PC-9 (cell line): Measurements from ENCODE around the gene TEX30. TPM values are rescaled to one million over a fixed set of nuclear protein-coding genes. Genes with fewer than 3 reads are reported as not detected.

Experiments used
- BruUV-seq: library from RNA; stranded (reverse); fragments of 400-500 nt; replicated peaks from 2 replicates; lab custom pipeline; 2021; lab: Mats Ljungman, UMichigan
- CTCF ChIA-PET: fragments of 300-600 bp; sonication (Branson Sonifier 250); formaldehyde crosslinking; loops from one replicate; lab custom pipeline; 2022; ENCODE audit warnings: antibody characterized with exemption; lab: Charles Lee
- POLR2A ChIA-PET: fragments of 300-600 bp; sonication (Branson Sonifier 250); formaldehyde crosslinking; loops from one replicate; lab custom pipeline; 2022; ENCODE audit warnings: antibody characterized with exemption; ENCODE audit not compliant: unreplicated experiment; lab: Charles Lee
- DNase-seq, 2 experiments: peaks; one replicate each; pipeline versions ENCODE4 v3.0.0 to v3.0.0-alpha.2; 2015 to 2022; ENCODE audit warnings: mixed read lengths in 1 of 2
- H2AFZ ChIP-seq: fragments of 200-600 bp; sonication (generic); 2 replicates; pipeline ENCODE4 v1.8.1; 2017; ENCODE audit warnings: antibody characterized with exemption
- H3F3A ChIP-seq: fragments of 200-600 bp; sonication (generic); 2 replicates; pipeline ENCODE4 v1.8.1; 2017; ENCODE audit warnings: antibody characterized with exemption, mild to moderate bottlenecking, low read depth; ENCODE audit not compliant: insufficient read depth
- H3K27ac ChIP-seq: fragments of 200-600 bp; sonication (generic); 2 replicates; pipeline ENCODE4 v1.6.1; 2016; ENCODE audit warnings: mixed run types
- H3K27me3 ChIP-seq: fragments of 200-600 bp; sonication (generic); 2 replicates; pipeline ENCODE4 v1.6.1; 2016; ENCODE audit warnings: low read depth, mixed run types; ENCODE audit not compliant: insufficient read depth
- H3K36me3 ChIP-seq: fragments of 200-600 bp; sonication (generic); 2 replicates; pipeline ENCODE4 v1.6.1; 2016; ENCODE audit warnings: low read depth, mixed run types
- H3K4me1 ChIP-seq: fragments of 200-600 bp; sonication (generic); replicated peaks from 2 replicates; pipeline ENCODE4 v1.6.1; 2016; ENCODE audit warnings: mixed run types; ENCODE audit not compliant: insufficient read depth
- H3K4me2 ChIP-seq: fragments of 200-600 bp; sonication (generic); 2 replicates; pipeline ENCODE4 v1.6.1; 2017; ENCODE audit warnings: mixed run types
- H3K4me3 ChIP-seq: fragments of 200-600 bp; sonication (generic); 2 replicates; pipeline ENCODE4 v1.6.1; 2016; ENCODE audit warnings: mixed run types
- H3K79me2 ChIP-seq: fragments of 200-600 bp; sonication (generic); 2 replicates; pipeline ENCODE4 v1.6.1; 2017; ENCODE audit warnings: low read depth, mixed run types
- H3K9me2 ChIP-seq: fragments of 200-600 bp; sonication (generic); 2 replicates; pipeline ENCODE4 v1.8.1; 2017; ENCODE audit warnings: mild to moderate bottlenecking; ENCODE audit not compliant: insufficient read depth
- H3K9me3 ChIP-seq: fragments of 200-600 bp; sonication (generic); 2 replicates; pipeline ENCODE4 v1.8.1; 2016; ENCODE audit warnings: low read depth; ENCODE audit not compliant: insufficient read depth
- H4K20me1 ChIP-seq: fragments of 200-600 bp; sonication (generic); 2 replicates; pipeline ENCODE4 v1.8.1; 2017; ENCODE audit not compliant: insufficient read depth
- EZH2 ChIP-seq: fragments of 200-600 bp; sonication (generic); IDR thresholded peaks from 2 replicates; pipeline ENCODE4 v1.8.0; 2017; ENCODE audit warnings: antibody characterized with exemption, low read depth
- intact Hi-C: fragments of 100-400 bp; cut with micrococcal nuclease; formaldehyde crosslinking; loops from one replicate; pipeline ENCODE4 v1.10.0; 2022; ENCODE audit not compliant: unreplicated experiment
- total RNA-seq: library from RNA; stranded (reverse); gene quantifications from 2 replicates; pipeline ENCODE4 v1.2.3, GENCODE V29; 2021
- TF ChIP-seq, protein P1 (sequence below): fragments of 200-600 bp; sonication (generic); conservative IDR thresholded peaks from 2 replicates; pipeline ENCODE4 v1.6.1; 2017; ENCODE audit warnings: mixed run types, antibody characterized with exemption, mild to moderate bottlenecking, moderate library complexity

The TEX30 gene
- total RNA-seq, 1 experiment from 2014 or later, result 13.1 TPM

DNA sequence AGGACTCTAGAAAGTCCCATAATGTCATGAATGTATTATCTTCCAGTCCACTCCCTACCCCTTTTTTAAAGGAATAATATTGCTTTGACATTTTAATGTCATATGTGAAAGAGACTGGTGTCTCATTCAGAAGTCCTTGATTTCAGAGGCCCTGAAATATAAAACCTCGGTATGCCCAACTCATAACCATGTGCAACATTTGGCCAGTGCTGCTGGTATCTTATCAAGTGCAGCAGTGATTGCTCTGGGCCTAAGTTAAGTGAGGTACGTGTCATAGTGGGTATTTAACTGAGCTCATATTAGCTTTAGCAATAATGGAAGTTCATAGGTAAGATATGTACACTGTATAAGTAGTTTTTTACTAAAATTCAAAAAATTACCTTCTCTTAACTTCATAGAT lies 14.7 kb downstream of the TEX30 start:
- Histone ChIP-seq H4K20me1 (no peaks in the 10 kb centered on the region), H3K4me1 (no peaks in the 10 kb centered on the region), H3K27ac (no peak overlapping the region), H3K36me3 (no peaks in the 10 kb centered on the region), H2AFZ (no peak overlapping the region), H3K79me2 (no peaks in the 10 kb centered on the region), H3F3A (no peaks in the 10 kb centered on the region), H3K9me3 (no peaks in the 10 kb centered on the region), H3K4me3 (no peak overlapping the region), H3K4me2 (no peak overlapping the region), H3K27me3 (no peaks in the 10 kb centered on the region), H3K9me2 (no peaks in the 10 kb centered on the region)
- CTCF ChIA-PET, result no interaction called here
- POLR2A ChIA-PET, result no interaction called here
- no peak for DNase-seq
- no peak for TF ChIP-seq EZH2
- TF ChIP-seq, protein P1, sequence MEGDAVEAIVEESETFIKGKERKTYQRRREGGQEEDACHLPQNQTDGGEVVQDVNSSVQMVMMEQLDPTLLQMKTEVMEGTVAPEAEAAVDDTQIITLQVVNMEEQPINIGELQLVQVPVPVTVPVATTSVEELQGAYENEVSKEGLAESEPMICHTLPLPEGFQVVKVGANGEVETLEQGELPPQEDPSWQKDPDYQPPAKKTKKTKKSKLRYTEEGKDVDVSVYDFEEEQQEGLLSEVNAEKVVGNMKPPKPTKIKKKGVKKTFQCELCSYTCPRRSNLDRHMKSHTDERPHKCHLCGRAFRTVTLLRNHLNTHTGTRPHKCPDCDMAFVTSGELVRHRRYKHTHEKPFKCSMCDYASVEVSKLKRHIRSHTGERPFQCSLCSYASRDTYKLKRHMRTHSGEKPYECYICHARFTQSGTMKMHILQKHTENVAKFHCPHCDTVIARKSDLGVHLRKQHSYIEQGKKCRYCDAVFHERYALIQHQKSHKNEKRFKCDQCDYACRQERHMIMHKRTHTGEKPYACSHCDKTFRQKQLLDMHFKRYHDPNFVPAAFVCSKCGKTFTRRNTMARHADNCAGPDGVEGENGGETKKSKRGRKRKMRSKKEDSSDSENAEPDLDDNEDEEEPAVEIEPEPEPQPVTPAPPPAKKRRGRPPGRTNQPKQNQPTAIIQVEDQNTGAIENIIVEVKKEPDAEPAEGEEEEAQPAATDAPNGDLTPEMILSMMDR, result no peak
- intact Hi-C loops, result no loop called here
- BruUV-seq, result no TSS peak

DNA sequence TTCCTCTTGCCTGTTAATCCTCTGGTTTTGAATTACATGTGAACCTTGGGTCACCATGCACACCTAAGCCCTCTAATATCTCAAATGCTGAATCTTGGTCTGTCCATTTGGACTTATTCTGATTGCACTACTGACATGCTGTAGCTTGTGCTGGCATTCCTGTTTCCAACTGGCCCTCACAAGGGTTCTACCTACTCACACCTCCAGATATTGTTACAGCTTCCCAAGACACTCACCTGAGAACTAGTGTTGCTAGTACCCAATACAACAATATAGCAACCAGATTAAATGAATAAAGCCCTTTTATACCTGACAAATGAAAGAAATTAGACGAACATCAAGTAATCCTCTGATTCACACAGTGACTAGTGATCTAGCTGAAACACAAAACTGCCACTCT lies 16.6 kb downstream of the TEX30 start:
- no peaks in the 10 kb centered on the region for H3K36me3 ChIP-seq
- DNase-seq, result no peak
- no peak overlapping the region for H3K4me2 ChIP-seq
- no peaks in the 10 kb centered on the region for H3K4me1 ChIP-seq
- H3K27me3 ChIP-seq, result no peaks in the 10 kb centered on the region
- no peaks in the 10 kb centered on the region for H4K20me1 ChIP-seq
- H3K9me2 ChIP-seq, result no peaks in the 10 kb centered on the region
- no TSS peak for BruUV-seq
- no peak overlapping the region for H2AFZ ChIP-seq
- TF ChIP-seq, protein P1, result no peak
- no peak for TF ChIP-seq EZH2
- ChIA-PET CTCF (no interaction called here), POLR2A (no interaction called here)
- no peak overlapping the region for H3K4me3 ChIP-seq
- intact Hi-C loops, result no loop called here
- H3K27ac ChIP-seq, result no peak overlapping the region
- H3K9me3 ChIP-seq, result no peaks in the 10 kb centered on the region
- no peaks in the 10 kb centered on the region for H3K79me2 ChIP-seq
- no peaks in the 10 kb centered on the region for H3F3A ChIP-seq

DNA sequence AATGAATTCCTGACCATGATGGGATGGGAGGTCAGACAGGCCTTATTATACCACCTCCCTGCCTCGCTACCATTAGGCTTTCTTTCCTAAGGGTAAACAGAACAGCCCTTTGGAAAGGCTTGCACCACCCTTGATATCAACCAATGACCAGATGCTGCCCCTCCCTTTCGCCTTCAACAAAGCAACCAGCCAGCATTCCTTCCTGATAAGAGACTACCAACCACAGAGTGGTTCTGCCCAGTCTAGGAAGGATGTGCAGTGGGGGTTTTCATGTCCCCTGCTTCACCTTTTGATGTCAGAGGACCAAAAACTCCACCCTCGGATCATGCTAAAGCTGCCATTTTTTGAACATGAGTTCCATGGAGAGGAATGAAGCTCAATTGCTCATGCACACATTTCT lies 21.7 kb downstream of the TEX30 start:
- H2AFZ ChIP-seq, result no peak overlapping the region
- H3K4me1 ChIP-seq, result no peaks in the 10 kb centered on the region
- BruUV-seq, result no TSS peak
- no peak overlapping the region for H3K4me2 ChIP-seq
- no peak for DNase-seq
- H3F3A ChIP-seq, result no peaks in the 10 kb centered on the region
- 0 out of 2 replicates have a peak, but pooled peaks cover 7% of the 10 kb centered on the region for H3K9me3 ChIP-seq
- no peak overlapping the region for H3K27ac ChIP-seq
- H4K20me1 ChIP-seq, result no peaks in the 10 kb centered on the region
- H3K4me3 ChIP-seq, result no peak overlapping the region
- ChIA-PET POLR2A (no interaction called here), CTCF (interaction anchor here (0.7 kb wide), 1 partner anchor 807 kb away, joined by 3 read pairs; no protein-coding TSS in a partner anchor)
- H3K36me3 ChIP-seq, result no peaks in the 10 kb centered on the region
- TF ChIP-seq, protein P1, result no peak
- no peak for TF ChIP-seq EZH2
- intact Hi-C loops, result no loop called here
- H3K79me2 ChIP-seq, result no peaks in the 10 kb centered on the region
- no peaks in the 10 kb centered on the region for H3K9me2 ChIP-seq
- peaks cover 27% of the 10 kb centered on the region for H3K27me3 ChIP-seq
